Measurements from ENCODE around the gene TMEM72. TPM values are rescaled to one million over a fixed set of nuclear protein-coding genes. Genes with fewer than 3 reads are reported as not detected.

The TMEM72 gene
- total and polyA plus RNA-seq, 3 donors from 2014 or later, result 1.5 to 8.7 (median 3.0) TPM

- no peak overlapping the region for H3K4me3 ChIP-seq
- TF ChIP-seq CTCF (IDR thresholded peaks at IDR 0.05), result no peak
- no peak for TF ChIP-seq POLR2A (IDR thresholded peaks at IDR 0.05)
- H3K9me3 ChIP-seq, result no peaks in the 10 kb centered on the region
- WGBS, 2 donors, result 78 to 85% methylated on average over 2 of the region's 2 CpGs
- H3K36me3 ChIP-seq (ENCODE audit: low read depth, missing control alignments), result no peaks in the 10 kb centered on the region
- no peak for DNase-seq
- no peak overlapping the region for H3K27ac ChIP-seq
- H3K27me3 ChIP-seq, result no peaks in the 10 kb centered on the region
- H3K4me1 ChIP-seq, result no peaks in the 10 kb centered on the region
- intact Hi-C loops (cut with DNase I; ENCODE audit: low total_unique reads), result no loop called here
Measured at GRCh38 chr10:44946205-44946604, 35.1 kb downstream of the TMEM72 start.

GRCh38 chr10:44947371-44948152 is 36.4 kb downstream of the TMEM72 start:
- H3K27ac ChIP-seq, result no peak overlapping the region
- H3K4me3 ChIP-seq, result no peak overlapping the region
- intact Hi-C loops (cut with DNase I; ENCODE audit: low total_unique reads), result no loop called here
- no peaks in the 10 kb centered on the region for H3K9me3 ChIP-seq
- H3K4me1 ChIP-seq, result no peaks in the 10 kb centered on the region
- DNase-seq, result no peak
- no peaks in the 10 kb centered on the region for H3K27me3 ChIP-seq
- 92 to 93% methylated on average over 6 of the region's 6 CpGs for WGBS, 2 donors
- TF ChIP-seq POLR2A (IDR thresholded peaks at IDR 0.05), result no peak
- no peak for TF ChIP-seq CTCF (IDR thresholded peaks at IDR 0.05)
- H3K36me3 ChIP-seq (ENCODE audit: low read depth, missing control alignments), result no peaks in the 10 kb centered on the region

DNA sequence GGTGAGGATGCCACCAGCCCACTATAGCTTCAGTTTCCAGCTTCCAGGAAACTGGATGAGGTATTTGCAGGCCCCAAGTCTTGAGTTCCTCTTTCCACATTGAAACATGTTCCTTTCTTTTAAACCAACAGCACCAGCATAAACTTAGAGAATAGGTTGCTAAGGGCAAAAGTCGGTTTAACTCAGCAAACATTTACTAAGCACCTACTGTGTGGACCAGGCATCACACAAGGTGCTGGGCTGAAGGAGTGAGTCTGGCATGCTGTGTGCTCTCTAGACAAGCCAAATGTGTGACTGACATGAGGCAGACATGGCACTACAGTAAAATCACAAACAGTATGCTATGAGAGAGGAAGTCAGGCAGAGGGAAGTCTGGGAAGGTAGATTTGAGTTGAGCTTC is 37.5 kb downstream of the TMEM72 start:
- peaks cover 3% of the 10 kb centered on the region for H3K4me1 ChIP-seq
- 82 to 92% methylated on average over 1 of the region's 1 CpG for WGBS, 2 donors
- no peak overlapping the region for H3K4me3 ChIP-seq
- H3K9me3 ChIP-seq, result no peaks in the 10 kb centered on the region
- no peak overlapping the region for H3K27ac ChIP-seq
- no peak for DNase-seq
- H3K27me3 ChIP-seq, result no peaks in the 10 kb centered on the region
- TF ChIP-seq CTCF (IDR thresholded peaks at IDR 0.05) (no peak), POLR2A (IDR thresholded peaks at IDR 0.05) (no peak)
- H3K36me3 ChIP-seq (ENCODE audit: low read depth, missing control alignments), result no peaks in the 10 kb centered on the region
- intact Hi-C loops (cut with DNase I; ENCODE audit: low total_unique reads), result no loop called here

- DNase-seq, result no peak
- TF ChIP-seq CTCF (IDR thresholded peaks at IDR 0.05), result no peak
- no peak for TF ChIP-seq POLR2A (IDR thresholded peaks at IDR 0.05)
- no peaks in the 10 kb centered on the region for H3K27me3 ChIP-seq
- intact Hi-C loops (cut with DNase I; ENCODE audit: low total_unique reads), result no loop called here
- 77 to 87% methylated on average over 5 of the region's 5 CpGs for WGBS, 2 donors
- peaks cover 3% of the 10 kb centered on the region for H3K4me1 ChIP-seq
- no peaks in the 10 kb centered on the region for H3K9me3 ChIP-seq
- H3K27ac ChIP-seq, result no peak overlapping the region
- H3K36me3 ChIP-seq (ENCODE audit: low read depth, missing control alignments), result no peaks in the 10 kb centered on the region
- H3K4me3 ChIP-seq, result no peak overlapping the region
Measured at GRCh38 chr10:44949127-44949802, 38.1 kb downstream of the TMEM72 start.

Measured in testis (tissue), 3 donors.